Measurements from ENCODE around the gene PRDM4. TPM values are rescaled to one million over a fixed set of nuclear protein-coding genes. Genes with fewer than 3 reads are reported as not detected.
A peak's percentile ranks its signal among the peaks of the same experiment; 100 is the strongest.

Gene PRDM4
- polyA plus RNA-seq, 3 donors: 6.5 to 16.4 (median 7.0) TPM

DNA sequence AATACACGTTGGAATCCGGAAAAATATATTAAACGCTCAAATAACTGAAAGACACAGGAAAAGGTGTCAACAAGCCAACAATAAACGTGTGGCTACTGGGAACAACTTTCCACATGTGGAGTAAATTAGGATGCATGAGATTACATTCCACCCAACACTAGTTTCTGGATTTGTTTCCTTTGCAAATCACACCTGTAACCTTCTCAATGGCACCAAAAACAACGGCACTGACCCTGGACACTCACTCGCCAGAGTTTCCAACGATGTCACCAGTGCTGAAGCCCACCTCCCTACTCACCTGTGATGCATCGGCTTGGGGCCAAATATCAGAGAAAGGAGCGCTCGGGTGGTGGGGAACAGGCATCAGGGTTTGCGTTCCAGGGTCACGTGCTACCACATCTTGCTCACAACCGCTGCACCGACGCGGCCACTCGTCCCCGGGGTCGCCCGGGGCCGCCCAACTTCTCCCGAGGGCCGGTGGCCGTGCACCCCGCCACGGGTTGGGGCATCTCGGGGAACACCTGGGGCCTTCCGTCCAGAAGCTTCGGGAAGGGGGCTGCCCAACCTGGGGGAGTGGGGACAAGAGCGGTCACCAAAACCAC is 629 bp downstream of the PRDM4 start:
- H3K4me1 Mint-ChIP-seq: peaks cover 28% of the 10 kb centered on the region
- peak overlapping the region; percentile 73 to 90 (median 85) for H3K27ac Mint-ChIP-seq

DNA sequence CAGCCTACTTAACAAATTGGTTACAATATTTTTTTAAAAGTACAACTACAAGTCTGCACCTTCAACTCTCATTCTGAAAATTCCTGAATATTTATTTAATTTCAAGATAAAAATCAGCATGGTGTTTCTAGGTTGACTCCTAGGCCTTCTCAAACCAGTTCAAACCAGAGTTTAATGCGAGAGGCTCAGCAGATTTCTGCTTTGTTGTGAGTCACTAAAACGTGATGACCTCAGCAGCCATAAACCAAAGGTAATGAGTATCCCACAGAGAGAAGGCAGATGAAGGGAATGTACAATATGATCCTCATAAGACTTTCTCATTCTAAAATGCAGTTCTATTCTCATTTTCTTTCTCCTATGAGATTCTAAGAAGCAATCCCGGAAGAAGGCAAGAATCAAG is 1.5 kb downstream of the PRDM4 start:
- Histone ChIP-seq H3K27ac (ENCODE audit: low read depth in 1 of 2, low read length in 2 of 2) (peak overlapping the region in 1 of 2 donors; percentile 84), H3K4me2 (replicated peaks; ENCODE audit: extremely low read depth, low read length, poor library complexity, severe bottlenecking) (peak overlapping the region; percentile 94), H3K27me3 (ENCODE audit: control insufficient read depth in 2 of 2, insufficient read depth in 2 of 2, low read length in 2 of 2) (no peaks in the 10 kb centered on the region), H3K4me3 (replicated peaks in 1 of 3; ENCODE audit: low read depth in 2 of 3, low read length in 3 of 3) (peak overlapping the region in 2 of 3 experiments; percentile 80 to 98), H3K9me3 (replicated peaks in 1 of 2; ENCODE audit: control insufficient read depth in 1 of 2, insufficient read depth in 1 of 2, low read length in 2 of 2) (no peaks in the 10 kb centered on the region), H3K79me2 (ENCODE audit: insufficient read depth, low read length) (peaks cover 35% of the 10 kb centered on the region), H4K20me1 (ENCODE audit: insufficient read depth, low read length) (peaks cover 30% of the 10 kb centered on the region), H3K9ac (ENCODE audit: insufficient read depth, low read length, poor library complexity, severe bottlenecking) (no peak overlapping the region), H3K4me1 (ENCODE audit: control insufficient read depth in 1 of 2, insufficient read depth in 2 of 2, low read length in 2 of 2) (peaks cover 25 to 27% of the 10 kb centered on the region in 2 donors), H2AFZ (ENCODE audit: insufficient read depth, low read depth, low read length, poor library complexity, severe bottlenecking) (no peak overlapping the region), H3K36me3 (replicated peaks in 1 of 2; ENCODE audit: control insufficient read depth in 1 of 2, insufficient read depth in 2 of 2, low read length in 2 of 2) (peaks cover 35 to 42% of the 10 kb centered on the region in 2 donors)
- DNase-seq: peak in 2 of 3 donors; percentile 37 to 68
- H3K4me1 Mint-ChIP-seq: peaks cover 28% of the 10 kb centered on the region
- intact Hi-C loops (cut with micrococcal nuclease): no loop called here
- H3K27me3 Mint-ChIP-seq (ENCODE audit: low read depth in 3 of 3): peaks cover 0 to 9% (median 4%) of the 10 kb centered on the region in 3 donors
- H3K9me3 Mint-ChIP-seq: peaks cover 0 to 8% (median 3%) of the 10 kb centered on the region in 7 donors
- H3K36me3 Mint-ChIP-seq: peaks cover 24 to 30% of the 10 kb centered on the region in 2 donors
- WGBS (ENCODE audit: insufficient coverage): no CpG with 5 or more reads among the region's 3 CpGs
- H3K4me3 Mint-ChIP-seq: peak overlapping the region; percentile 18 to 90
- TF ChIP-seq, protein P1, sequence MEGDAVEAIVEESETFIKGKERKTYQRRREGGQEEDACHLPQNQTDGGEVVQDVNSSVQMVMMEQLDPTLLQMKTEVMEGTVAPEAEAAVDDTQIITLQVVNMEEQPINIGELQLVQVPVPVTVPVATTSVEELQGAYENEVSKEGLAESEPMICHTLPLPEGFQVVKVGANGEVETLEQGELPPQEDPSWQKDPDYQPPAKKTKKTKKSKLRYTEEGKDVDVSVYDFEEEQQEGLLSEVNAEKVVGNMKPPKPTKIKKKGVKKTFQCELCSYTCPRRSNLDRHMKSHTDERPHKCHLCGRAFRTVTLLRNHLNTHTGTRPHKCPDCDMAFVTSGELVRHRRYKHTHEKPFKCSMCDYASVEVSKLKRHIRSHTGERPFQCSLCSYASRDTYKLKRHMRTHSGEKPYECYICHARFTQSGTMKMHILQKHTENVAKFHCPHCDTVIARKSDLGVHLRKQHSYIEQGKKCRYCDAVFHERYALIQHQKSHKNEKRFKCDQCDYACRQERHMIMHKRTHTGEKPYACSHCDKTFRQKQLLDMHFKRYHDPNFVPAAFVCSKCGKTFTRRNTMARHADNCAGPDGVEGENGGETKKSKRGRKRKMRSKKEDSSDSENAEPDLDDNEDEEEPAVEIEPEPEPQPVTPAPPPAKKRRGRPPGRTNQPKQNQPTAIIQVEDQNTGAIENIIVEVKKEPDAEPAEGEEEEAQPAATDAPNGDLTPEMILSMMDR (IDR thresholded peaks at IDR 0.05): no peak
- peak overlapping the region in 1 of 7 donors; percentile 86 for H3K27ac Mint-ChIP-seq

More for the DNA sequence above, 629 bp downstream of the PRDM4 start:
- H3K27me3 ChIP-seq (ENCODE audit: control insufficient read depth in 2 of 2, insufficient read depth in 2 of 2, low read length in 2 of 2): no peaks in the 10 kb centered on the region
- intact Hi-C loops (cut with micrococcal nuclease): loop anchor here (5.0 to 10.0 kb wide), 3 partner anchors 73 to 124 kb away; partner anchors contain the start of gene PWP1 (in 2 of the 2)
- no peaks in the 10 kb centered on the region for H3K9me3 ChIP-seq (replicated peaks in 1 of 2; ENCODE audit: control insufficient read depth in 1 of 2, insufficient read depth in 1 of 2, low read length in 2 of 2)
- H4K20me1 ChIP-seq (ENCODE audit: insufficient read depth, low read length): peaks cover 30% of the 10 kb centered on the region
- Mint-ChIP-seq H3K4me3 (peak overlapping the region; percentile 85 to 90), H3K27me3 (ENCODE audit: low read depth in 3 of 3) (peaks cover 0 to 9% (median 4%) of the 10 kb centered on the region in 3 donors), H3K36me3 (peaks cover 17 to 23% of the 10 kb centered on the region in 2 donors), H3K9me3 (peaks cover 0 to 8% (median 3%) of the 10 kb centered on the region in 7 donors)
- TF ChIP-seq, protein P1 (IDR thresholded peaks at IDR 0.05): no peak
- H3K4me3 ChIP-seq (replicated peaks in 1 of 3; ENCODE audit: low read depth in 2 of 3, low read length in 3 of 3): peak overlapping the region; percentile 80 to 98 (median 82)
- peak overlapping the region; percentile 86 for H2AFZ ChIP-seq (ENCODE audit: insufficient read depth, low read depth, low read length, poor library complexity, severe bottlenecking)
- peaks cover 35% of the 10 kb centered on the region for H3K79me2 ChIP-seq (ENCODE audit: insufficient read depth, low read length)
- 1% methylated on average over 26 of the region's 30 CpGs for WGBS (ENCODE audit: insufficient coverage)
- H3K36me3 ChIP-seq (replicated peaks in 1 of 2; ENCODE audit: control insufficient read depth in 1 of 2, insufficient read depth in 2 of 2, low read length in 2 of 2): peaks cover 26 to 33% of the 10 kb centered on the region in 2 donors
- H3K27ac ChIP-seq (ENCODE audit: low read depth in 1 of 2, low read length in 2 of 2): peak overlapping the region; percentile 55 to 84
- peak overlapping the region; percentile 84 for H3K9ac ChIP-seq (ENCODE audit: insufficient read depth, low read length, poor library complexity, severe bottlenecking)
- DNase-seq: peak in 1 of 3 donors; percentile 39
- peak overlapping the region; percentile 94 for H3K4me2 ChIP-seq (replicated peaks; ENCODE audit: extremely low read depth, low read length, poor library complexity, severe bottlenecking)
- H3K4me1 ChIP-seq (ENCODE audit: control insufficient read depth in 1 of 2, insufficient read depth in 2 of 2, low read length in 2 of 2): peaks cover 25 to 27% of the 10 kb centered on the region in 2 donors

All from CD14-positive monocyte (primary cell).